MM.1S (cell line): ENCODE results near the gene C9orf152.

Experiments used
- CTCF ChIP-seq: fragments of 300-600 bp; sonication (generic); IDR thresholded peaks from 2 replicates; pipeline ENCODE4 v1.5.1; 2016; ENCODE audit warnings: antibody characterized with exemption, low read length, mixed read lengths
- EZH2 ChIP-seq: fragments of 300-600 bp; sonication (generic); optimal IDR thresholded peaks from 2 replicates; pipeline ENCODE3; 2017; ENCODE audit warnings: low read depth, mild to moderate bottlenecking, antibody characterized with exemption, low read length, mixed read lengths
- EZH2phosphoT487 ChIP-seq: fragments of 300-600 bp; sonication (generic); IDR thresholded peaks from 2 replicates; pipeline ENCODE4 v1.6.1; 2018; ENCODE audit warnings: antibody characterized with exemption, low read length

- no peak for TF ChIP-seq CTCF
- TF ChIP-seq EZH2phosphoT487 = no peak
- TF ChIP-seq EZH2 = no peak
Measured at GRCh38 chr9:110187126-110187525, 20.8 kb downstream of the C9orf152 start.
